ENCODE data around the gene RAB7A. TPM values are rescaled to one million over a fixed set of nuclear protein-coding genes. Genes with fewer than 3 reads are reported as not detected.
A peak's percentile ranks its signal among the peaks of the same experiment; 100 is the strongest.
"Not testable (repeated sequence)": the region's sequence is repeated elsewhere in the genome, so short reads cannot be mapped to it uniquely, and the experiment has no call there.

The RAB7A gene
- total RNA-seq, 1 donor from 2014 or later = 319 TPM

- Mint-ChIP-seq H3K27ac (ENCODE audit: unreplicated experiment) (no peak overlapping the region), H3K36me3 (ENCODE audit: low read depth, unreplicated experiment) (peaks cover 17% of the 10 kb centered on the region), H3K4me3 (ENCODE audit: unreplicated experiment) (no peak overlapping the region), H3K9me3 (ENCODE audit: unreplicated experiment) (no peaks in the 10 kb centered on the region), H3K27me3 (ENCODE audit: low read depth, unreplicated experiment) (no peaks in the 10 kb centered on the region), H3K4me1 (ENCODE audit: low read depth, unreplicated experiment) (peaks cover 12% of the 10 kb centered on the region)
- Histone ChIP-seq H2AFZ (ENCODE audit: low read depth, low read length) (no peak overlapping the region), H3K4me1 (ENCODE audit: insufficient read depth, low read length) (peaks cover 2% of the 10 kb centered on the region), H3K79me2 (ENCODE audit: insufficient read depth, low read length) (peaks cover 97% of the 10 kb centered on the region), H3K4me3 (ENCODE audit: insufficient read depth, low read depth, low read length) (no peak overlapping the region), H3K9me3 (ENCODE audit: insufficient read depth, low read depth, low read length) (no peaks in the 10 kb centered on the region), H3K9ac (ENCODE audit: low read length) (no peak overlapping the region), H3K27me3 (ENCODE audit: insufficient read depth, low read length) (no peaks in the 10 kb centered on the region), H3K27ac (ENCODE audit: low read depth, low read length) (no peak overlapping the region), H3K4me2 (ENCODE audit: low read length) (no peak overlapping the region), H4K20me1 (ENCODE audit: insufficient read depth, low read length) (peaks cover 96% of the 10 kb centered on the region), H3K36me3 (ENCODE audit: insufficient read depth, low read length) (peaks cover 7% of the 10 kb centered on the region)
- TF ChIP-seq, protein P1, sequence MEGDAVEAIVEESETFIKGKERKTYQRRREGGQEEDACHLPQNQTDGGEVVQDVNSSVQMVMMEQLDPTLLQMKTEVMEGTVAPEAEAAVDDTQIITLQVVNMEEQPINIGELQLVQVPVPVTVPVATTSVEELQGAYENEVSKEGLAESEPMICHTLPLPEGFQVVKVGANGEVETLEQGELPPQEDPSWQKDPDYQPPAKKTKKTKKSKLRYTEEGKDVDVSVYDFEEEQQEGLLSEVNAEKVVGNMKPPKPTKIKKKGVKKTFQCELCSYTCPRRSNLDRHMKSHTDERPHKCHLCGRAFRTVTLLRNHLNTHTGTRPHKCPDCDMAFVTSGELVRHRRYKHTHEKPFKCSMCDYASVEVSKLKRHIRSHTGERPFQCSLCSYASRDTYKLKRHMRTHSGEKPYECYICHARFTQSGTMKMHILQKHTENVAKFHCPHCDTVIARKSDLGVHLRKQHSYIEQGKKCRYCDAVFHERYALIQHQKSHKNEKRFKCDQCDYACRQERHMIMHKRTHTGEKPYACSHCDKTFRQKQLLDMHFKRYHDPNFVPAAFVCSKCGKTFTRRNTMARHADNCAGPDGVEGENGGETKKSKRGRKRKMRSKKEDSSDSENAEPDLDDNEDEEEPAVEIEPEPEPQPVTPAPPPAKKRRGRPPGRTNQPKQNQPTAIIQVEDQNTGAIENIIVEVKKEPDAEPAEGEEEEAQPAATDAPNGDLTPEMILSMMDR (IDR thresholded peaks at IDR 0.05; ENCODE audit: insufficient read depth, low read depth, low read length) = no peak
- no peak for TF ChIP-seq EZH2 (IDR thresholded peaks at IDR 0.05; ENCODE audit: insufficient read depth, low read length)
- DNase-seq (ENCODE audit: low read depth) (no peak), FAIRE-seq (no peak)
Measured at GRCh38 chr3:128748557-128748956, 22.6 kb downstream of the RAB7A start.

DNA sequence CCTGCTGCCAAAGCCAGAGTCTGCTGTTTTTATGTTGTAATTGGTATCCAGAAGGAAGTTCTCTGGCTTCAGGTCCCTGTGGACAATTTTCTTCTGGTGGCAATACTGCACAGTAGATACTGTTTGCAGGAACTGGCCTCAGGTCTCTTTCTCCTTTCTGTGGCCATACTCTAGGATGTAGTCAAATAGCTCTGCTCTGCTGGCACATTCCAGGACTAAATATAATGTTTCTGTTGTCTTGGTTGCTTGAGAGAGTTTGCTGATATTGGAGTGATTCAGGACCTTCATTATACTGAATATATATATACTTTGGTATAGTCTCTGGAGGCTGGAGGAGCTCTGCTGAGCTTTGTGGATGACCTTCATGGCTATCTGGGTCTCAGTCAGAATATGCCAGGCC, 23.1 kb downstream of the RAB7A start:
- Histone ChIP-seq H3K9ac (ENCODE audit: low read length) (no peak overlapping the region), H3K4me3 (ENCODE audit: insufficient read depth, low read depth, low read length) (no peak overlapping the region), H2AFZ (ENCODE audit: low read depth, low read length) (no peak overlapping the region), H3K4me1 (ENCODE audit: insufficient read depth, low read length) (peaks cover 2% of the 10 kb centered on the region), H3K36me3 (ENCODE audit: insufficient read depth, low read length) (peaks cover 6% of the 10 kb centered on the region), H3K9me3 (ENCODE audit: insufficient read depth, low read depth, low read length) (no peaks in the 10 kb centered on the region), H3K27me3 (ENCODE audit: insufficient read depth, low read length) (no peaks in the 10 kb centered on the region), H3K27ac (ENCODE audit: low read depth, low read length) (no peak overlapping the region), H3K79me2 (ENCODE audit: insufficient read depth, low read length) (peaks cover 97% of the 10 kb centered on the region), H4K20me1 (ENCODE audit: insufficient read depth, low read length) (peaks cover 96% of the 10 kb centered on the region), H3K4me2 (ENCODE audit: low read length) (no peak overlapping the region)
- H3K36me3 Mint-ChIP-seq (ENCODE audit: low read depth, unreplicated experiment) = peaks cover 16% of the 10 kb centered on the region
- FAIRE-seq (no peak), DNase-seq (ENCODE audit: low read depth) (no peak)
- H3K4me1 Mint-ChIP-seq (ENCODE audit: low read depth, unreplicated experiment) = peaks cover 12% of the 10 kb centered on the region
- no peaks in the 10 kb centered on the region for H3K9me3 Mint-ChIP-seq (ENCODE audit: unreplicated experiment)
- H3K27me3 Mint-ChIP-seq (ENCODE audit: low read depth, unreplicated experiment) = no peaks in the 10 kb centered on the region
- H3K4me3 Mint-ChIP-seq (ENCODE audit: unreplicated experiment) = no peak overlapping the region
- peak overlapping the region; percentile 53 for H3K27ac Mint-ChIP-seq (ENCODE audit: unreplicated experiment)
- TF ChIP-seq EZH2 (IDR thresholded peaks at IDR 0.05; ENCODE audit: insufficient read depth, low read length) = no peak
- TF ChIP-seq, protein P1 (IDR thresholded peaks at IDR 0.05; ENCODE audit: insufficient read depth, low read depth, low read length) = no peak

- H3K4me3 Mint-ChIP-seq (ENCODE audit: unreplicated experiment); H3K4me1 ChIP-seq (ENCODE audit: insufficient read depth, low read length); H2AFZ ChIP-seq (ENCODE audit: low read depth, low read length); H3K4me3 ChIP-seq (ENCODE audit: insufficient read depth, low read depth, low read length); H3K27ac ChIP-seq (ENCODE audit: low read depth, low read length); H3K9ac ChIP-seq (ENCODE audit: low read length); H3K9me3 Mint-ChIP-seq (ENCODE audit: unreplicated experiment); FAIRE-seq; H3K4me2 ChIP-seq (ENCODE audit: low read length); H3K27me3 ChIP-seq (ENCODE audit: insufficient read depth, low read length); H3K36me3 ChIP-seq (ENCODE audit: insufficient read depth, low read length); H3K27me3 Mint-ChIP-seq (ENCODE audit: low read depth, unreplicated experiment); H3K9me3 ChIP-seq (ENCODE audit: insufficient read depth, low read depth, low read length); DNase-seq (ENCODE audit: low read depth): not testable (repeated sequence)
- Histone ChIP-seq H3K79me2 (ENCODE audit: insufficient read depth, low read length) (peaks cover 97% of the 10 kb centered on the region), H4K20me1 (ENCODE audit: insufficient read depth, low read length) (peaks cover 96% of the 10 kb centered on the region)
- peak overlapping the region; percentile 53 for H3K27ac Mint-ChIP-seq (ENCODE audit: unreplicated experiment)
- peaks cover 12% of the 10 kb centered on the region for H3K4me1 Mint-ChIP-seq (ENCODE audit: low read depth, unreplicated experiment)
- H3K36me3 Mint-ChIP-seq (ENCODE audit: low read depth, unreplicated experiment) = peaks cover 15% of the 10 kb centered on the region
Measured at GRCh38 chr3:128749561-128749960, 23.6 kb downstream of the RAB7A start.

All from astrocyte (in vitro differentiated cells and primary cell).